Measurements from ENCODE around the gene IGFALS. TPM values are rescaled to one million over a fixed set of nuclear protein-coding genes. Genes with fewer than 3 reads are reported as not detected.

Gene IGFALS
- total and polyA plus RNA-seq, 2 donors (not counting 3 experiments of a cell fraction or from before 2014, with no cell fraction given) = not detected

DNA sequence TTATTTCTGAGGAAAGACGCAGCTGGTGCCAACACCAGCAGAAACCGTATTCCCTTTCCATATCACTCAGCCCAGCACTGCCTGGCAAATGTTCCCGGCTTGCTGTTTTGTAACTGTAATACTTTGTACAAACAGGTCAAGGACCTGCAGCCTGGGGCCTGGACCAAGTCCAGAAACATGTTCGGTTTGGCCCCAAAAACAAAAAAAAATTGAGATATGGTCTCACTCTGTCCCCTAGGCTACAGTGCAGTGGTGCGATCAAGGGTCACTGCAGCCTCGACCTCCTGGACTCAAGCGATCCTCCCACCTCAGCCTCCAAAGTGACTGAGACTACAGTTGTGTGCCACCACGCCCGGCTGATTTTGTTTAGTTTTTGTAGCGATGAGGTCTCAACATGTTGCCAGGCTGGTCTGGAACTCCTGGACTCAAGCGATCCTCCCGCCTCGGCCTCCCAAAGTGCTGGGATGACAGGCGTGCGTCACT, 31.9 kb upstream of the IGFALS start:
- H3K4me3 ChIP-seq (replicated peaks in 1 of 3; ENCODE audit: insufficient read depth in 1 of 3, low read depth in 1 of 3, low read length in 3 of 3) = peak overlapping the region in 2 of 3 experiments; percentile 61 to 91
- peaks cover 22% of the 10 kb centered on the region for H3K79me2 ChIP-seq (ENCODE audit: control insufficient read depth, insufficient read depth, low read length)
- H3K9me1 ChIP-seq (replicated peaks; ENCODE audit: control insufficient read depth, extremely low read depth, insufficient read depth, low read length) = no peaks in the 10 kb centered on the region
- peaks cover 20% of the 10 kb centered on the region for H3K4me1 ChIP-seq (ENCODE audit: control insufficient read depth, extremely low read depth, insufficient read depth, low read length)
- H3K27me3 ChIP-seq (ENCODE audit: control insufficient read depth in 2 of 2, insufficient read depth in 2 of 2, low read length in 2 of 2) = no peaks in the 10 kb centered on the region
- no peaks in the 10 kb centered on the region for H3K9me3 ChIP-seq (replicated peaks; ENCODE audit: control insufficient read depth, insufficient read depth, low read length)
- H3K27ac ChIP-seq (ENCODE audit: insufficient read depth, low read depth, low read length) = no peak overlapping the region
- ChIA-PET POLR2A (no interaction called here), CTCF (interaction anchor here (2.1 to 2.5 kb wide), 2 partner anchors 12 to 43 kb away, joined by 6 to 16 read pairs; partner anchors contain the start of genes NUBP2 and SPSB3)
- no peak for DNase-seq (ENCODE audit: low read depth, low spot score)
- H4K20me1 ChIP-seq (replicated peaks; ENCODE audit: control insufficient read depth, extremely low read depth, insufficient read depth, low read length) = no peaks in the 10 kb centered on the region
- no peak for FAIRE-seq
- H3K36me3 ChIP-seq (ENCODE audit: control insufficient read depth in 2 of 2, extremely low read depth in 1 of 2, insufficient read depth in 2 of 2, low read length in 2 of 2) = peaks cover 0 to 12% of the 10 kb centered on the region in 2 experiments
- dilution Hi-C loops (cut with MboI; ENCODE audit: extremely low pct_ligation_motif_present, low sequenced_read_pairs) = no loop called here
- H3K4me2 ChIP-seq (ENCODE audit: insufficient read depth, low read length) = peak overlapping the region; percentile 74
- H2AFZ ChIP-seq (ENCODE audit: low read depth, low read length) = no peak overlapping the region
- BruUV-seq (replicated peaks) = TSS peak; percentile 14
- TF ChIP-seq POLR2A (IDR thresholded peaks at IDR 0.05; ENCODE audit: low read depth, low read length) = no peak
- no peak for TF ChIP-seq JUN (IDR thresholded peaks at IDR 0.05; ENCODE audit: borderline replicate concordance, insufficient read depth, insufficient read length, low read depth)
- no peak for TF ChIP-seq MYC (IDR thresholded peaks at IDR 0.05; ENCODE audit: low read depth, low read length)
- TF ChIP-seq, protein P1, sequence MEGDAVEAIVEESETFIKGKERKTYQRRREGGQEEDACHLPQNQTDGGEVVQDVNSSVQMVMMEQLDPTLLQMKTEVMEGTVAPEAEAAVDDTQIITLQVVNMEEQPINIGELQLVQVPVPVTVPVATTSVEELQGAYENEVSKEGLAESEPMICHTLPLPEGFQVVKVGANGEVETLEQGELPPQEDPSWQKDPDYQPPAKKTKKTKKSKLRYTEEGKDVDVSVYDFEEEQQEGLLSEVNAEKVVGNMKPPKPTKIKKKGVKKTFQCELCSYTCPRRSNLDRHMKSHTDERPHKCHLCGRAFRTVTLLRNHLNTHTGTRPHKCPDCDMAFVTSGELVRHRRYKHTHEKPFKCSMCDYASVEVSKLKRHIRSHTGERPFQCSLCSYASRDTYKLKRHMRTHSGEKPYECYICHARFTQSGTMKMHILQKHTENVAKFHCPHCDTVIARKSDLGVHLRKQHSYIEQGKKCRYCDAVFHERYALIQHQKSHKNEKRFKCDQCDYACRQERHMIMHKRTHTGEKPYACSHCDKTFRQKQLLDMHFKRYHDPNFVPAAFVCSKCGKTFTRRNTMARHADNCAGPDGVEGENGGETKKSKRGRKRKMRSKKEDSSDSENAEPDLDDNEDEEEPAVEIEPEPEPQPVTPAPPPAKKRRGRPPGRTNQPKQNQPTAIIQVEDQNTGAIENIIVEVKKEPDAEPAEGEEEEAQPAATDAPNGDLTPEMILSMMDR (IDR thresholded peaks at IDR 0.05; ENCODE audit: extremely low read depth in 1 of 2, insufficient read depth in 1 of 2, low read depth in 1 of 2, low read length in 2 of 2) = no peak
- intact Hi-C loops (cut with micrococcal nuclease) = no loop called here
- H3K9ac ChIP-seq (replicated peaks; ENCODE audit: extremely low read depth, insufficient read depth, low read length) = no peak overlapping the region

DNA sequence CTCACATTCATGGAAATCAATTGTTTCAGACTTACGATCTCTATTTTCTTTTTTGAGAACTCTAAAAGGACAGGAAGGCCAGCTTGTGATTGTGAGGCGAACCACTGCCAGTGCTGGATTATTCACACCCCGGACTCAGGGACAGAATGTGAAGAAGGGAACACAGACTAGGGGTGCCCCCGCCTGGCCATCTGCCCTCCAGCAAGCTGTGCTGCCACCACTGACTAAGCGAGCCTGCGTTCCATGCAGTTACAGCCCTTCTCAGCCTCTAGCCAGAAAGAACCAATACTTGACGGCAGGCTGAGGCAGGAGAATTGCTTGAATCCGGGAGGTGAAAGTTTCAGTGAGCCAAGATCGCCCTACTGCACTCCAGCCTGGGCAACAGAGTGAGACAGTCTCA, 30.3 kb upstream of the IGFALS start:
- H3K9me3 ChIP-seq (replicated peaks; ENCODE audit: control insufficient read depth, insufficient read depth, low read length) = no peaks in the 10 kb centered on the region
- no peaks in the 10 kb centered on the region for H3K27me3 ChIP-seq (ENCODE audit: control insufficient read depth in 2 of 2, insufficient read depth in 2 of 2, low read length in 2 of 2)
- no peak overlapping the region for H3K9ac ChIP-seq (replicated peaks; ENCODE audit: extremely low read depth, insufficient read depth, low read length)
- ChIA-PET POLR2A (no interaction called here), CTCF (interaction anchor here (0.7 to 2.5 kb wide), 9 partner anchors 10 to 537 kb away, joined by 3 to 16 read pairs (median 6); partner anchors contain the start of genes EME2, MAPK8IP3, MRPS34 and NUBP2)
- H3K4me1 ChIP-seq (ENCODE audit: control insufficient read depth, extremely low read depth, insufficient read depth, low read length) = peaks cover 14% of the 10 kb centered on the region
- FAIRE-seq = no peak
- no peak overlapping the region for H2AFZ ChIP-seq (ENCODE audit: low read depth, low read length)
- intact Hi-C loops (cut with micrococcal nuclease) = no loop called here
- no peaks in the 10 kb centered on the region for H3K9me1 ChIP-seq (replicated peaks; ENCODE audit: control insufficient read depth, extremely low read depth, insufficient read depth, low read length)
- BruUV-seq (replicated peaks) = no TSS peak
- H3K79me2 ChIP-seq (ENCODE audit: control insufficient read depth, insufficient read depth, low read length) = peaks cover 16% of the 10 kb centered on the region
- H3K36me3 ChIP-seq (ENCODE audit: control insufficient read depth in 2 of 2, extremely low read depth in 1 of 2, insufficient read depth in 2 of 2, low read length in 2 of 2) = peaks cover 0 to 18% of the 10 kb centered on the region in 2 experiments
- peak; percentile 58 for DNase-seq (ENCODE audit: low read depth, low spot score)
- dilution Hi-C loops (cut with MboI; ENCODE audit: extremely low pct_ligation_motif_present, low sequenced_read_pairs) = no loop called here
- H3K4me3 ChIP-seq (replicated peaks in 1 of 3; ENCODE audit: insufficient read depth in 1 of 3, low read depth in 1 of 3, low read length in 3 of 3) = no peak overlapping the region
- no peaks in the 10 kb centered on the region for H4K20me1 ChIP-seq (replicated peaks; ENCODE audit: control insufficient read depth, extremely low read depth, insufficient read depth, low read length)
- H3K4me2 ChIP-seq (ENCODE audit: insufficient read depth, low read length) = no peak overlapping the region
- TF ChIP-seq, protein P1 (IDR thresholded peaks at IDR 0.05; ENCODE audit: extremely low read depth in 1 of 2, insufficient read depth in 1 of 2, low read depth in 1 of 2, low read length in 2 of 2) = peak in 1 of 2 donors; percentile 41
- no peak for TF ChIP-seq JUN (IDR thresholded peaks at IDR 0.05; ENCODE audit: borderline replicate concordance, insufficient read depth, insufficient read length, low read depth)
- H3K27ac ChIP-seq (ENCODE audit: insufficient read depth, low read depth, low read length) = no peak overlapping the region

Measured in endothelial cell of umbilical vein (primary cell).